NCI-H146 treated with DMSO at 0.1 percent for 48 hours (cell line): ENCODE data around the gene BHLHE40.

ENCODE experiments used
- DNase-seq: peaks from one replicate; lab custom pipeline; 2025; ENCODE audit not compliant: unreplicated experiment; lab: John Stamatoyannopoulos, UW

BHLHE40 gene

GRCh38 chr3:4997946-4998345 lies 18.7 kb downstream of the BHLHE40 start:
- DNase-seq, result no peak

- no peak for DNase-seq
Measured at GRCh38 chr3:4999531-5000184, 20.4 kb downstream of the BHLHE40 start.

GRCh38 chr3:5001135-5001534 lies 21.9 kb downstream of the BHLHE40 start:
- no peak for DNase-seq

- no peak for DNase-seq
Measured at GRCh38 chr3:5001805-5002173, 22.6 kb downstream of the BHLHE40 start.

GRCh38 chr3:5002174-5002870 lies 23.1 kb downstream of the BHLHE40 start:
- no peak for DNase-seq

- no peak for DNase-seq
Measured at GRCh38 chr3:5002871-5003247, 23.6 kb downstream of the BHLHE40 start.

GRCh38 chr3:5004319-5005152 lies 25.3 kb downstream of the BHLHE40 start:
- no peak for DNase-seq

- DNase-seq, result no peak
Measured at GRCh38 chr3:5005367-5005766, 26.1 kb downstream of the BHLHE40 start.

GRCh38 chr3:5006755-5007202 lies 27.5 kb downstream of the BHLHE40 start:
- DNase-seq, result no peak

- DNase-seq, result no peak
Measured at GRCh38 chr3:5007873-5008272, 28.6 kb downstream of the BHLHE40 start.

- no peak for DNase-seq
Measured at GRCh38 chr3:5009506-5010109, 30.4 kb downstream of the BHLHE40 start.

- no peak for DNase-seq
Measured at GRCh38 chr3:5010140-5010539, 30.9 kb downstream of the BHLHE40 start.

- no peak for DNase-seq
Measured at GRCh38 chr3:5010706-5011554, 31.7 kb downstream of the BHLHE40 start.

GRCh38 chr3:5011555-5012256 lies 32.5 kb downstream of the BHLHE40 start:
- no peak for DNase-seq

- no peak for DNase-seq
Measured at GRCh38 chr3:5012367-5012766, 33.1 kb downstream of the BHLHE40 start.

GRCh38 chr3:5013021-5013906 lies 34.0 kb downstream of the BHLHE40 start:
- no peak for DNase-seq

GRCh38 chr3:5014391-5014790 lies 35.2 kb downstream of the BHLHE40 start:
- no peak for DNase-seq

- no peak for DNase-seq
Measured at GRCh38 chr3:5015056-5015455, 35.8 kb downstream of the BHLHE40 start.
